Fibroblast of skin of scalp (primary cell): Measurements from ENCODE around the gene STK10.
A peak's percentile ranks its signal among the peaks of the same experiment; 100 is the strongest.

ENCODE experiments used
- DNase-seq: peaks from one replicate; pipeline ENCODE4 v3.0.0-alpha.2; 2013

The STK10 gene

GRCh38 chr5:172141949-172142319 lies 46.1 kb downstream of the STK10 start:
- no peak for DNase-seq

DNA sequence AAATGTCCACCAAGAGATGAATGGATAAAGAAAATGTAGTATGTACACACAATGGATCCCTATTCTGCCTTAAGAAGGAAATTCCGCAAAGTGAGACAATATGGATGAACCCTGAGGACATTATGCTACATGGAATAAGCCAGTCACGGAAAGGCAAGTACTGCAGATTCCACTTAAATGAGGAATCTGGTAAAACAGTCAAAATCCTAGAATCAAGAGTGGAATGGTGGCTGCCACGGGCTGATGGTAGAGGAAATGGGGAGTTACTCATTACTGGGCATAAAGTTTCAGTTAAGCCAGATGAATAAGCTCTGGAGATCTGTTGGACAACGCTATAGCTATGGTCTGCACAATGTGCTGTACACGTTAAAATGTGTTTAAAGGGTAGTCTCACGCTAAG lies 47.2 kb downstream of the STK10 start:
- DNase-seq = no peak

- no peak for DNase-seq
Observed at GRCh38 chr5:172140120-172140519, 47.9 kb downstream of the STK10 start.

- DNase-seq = no peak
Observed at GRCh38 chr5:172137046-172137445, 51.0 kb downstream of the STK10 start.

DNA sequence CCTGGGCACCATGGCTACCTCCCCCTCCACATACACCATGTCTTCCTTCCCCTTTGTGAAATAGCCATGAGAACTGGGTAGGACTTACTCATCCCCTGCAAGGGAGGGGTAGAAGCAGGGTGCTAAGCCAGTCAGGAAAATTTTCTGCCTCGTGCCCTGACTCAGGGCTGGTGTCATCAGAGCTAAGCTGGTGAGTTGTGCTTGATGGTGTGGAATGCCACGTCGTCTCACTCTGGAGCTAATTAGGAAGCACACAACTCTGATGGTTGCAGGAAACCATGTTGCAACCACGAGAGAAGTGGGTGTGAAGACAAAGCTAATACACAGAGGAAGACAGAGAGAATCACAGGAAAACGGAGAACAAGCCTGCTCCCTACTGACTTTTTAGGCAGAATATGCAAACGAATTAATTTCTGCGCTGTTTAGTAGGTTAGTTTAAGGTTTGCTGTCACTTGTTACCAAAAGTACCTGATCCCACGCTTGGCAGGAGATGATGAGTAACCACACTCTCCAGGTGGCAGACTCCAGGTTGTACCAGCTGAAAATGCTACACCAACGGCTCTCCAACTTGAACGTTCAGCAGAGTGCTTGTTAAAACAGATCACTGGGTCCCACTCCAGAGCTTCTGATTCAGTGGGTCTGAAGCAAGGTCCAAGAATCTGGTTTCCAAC lies 54.5 kb downstream of the STK10 start:
- DNase-seq = peak; percentile 96

DNA sequence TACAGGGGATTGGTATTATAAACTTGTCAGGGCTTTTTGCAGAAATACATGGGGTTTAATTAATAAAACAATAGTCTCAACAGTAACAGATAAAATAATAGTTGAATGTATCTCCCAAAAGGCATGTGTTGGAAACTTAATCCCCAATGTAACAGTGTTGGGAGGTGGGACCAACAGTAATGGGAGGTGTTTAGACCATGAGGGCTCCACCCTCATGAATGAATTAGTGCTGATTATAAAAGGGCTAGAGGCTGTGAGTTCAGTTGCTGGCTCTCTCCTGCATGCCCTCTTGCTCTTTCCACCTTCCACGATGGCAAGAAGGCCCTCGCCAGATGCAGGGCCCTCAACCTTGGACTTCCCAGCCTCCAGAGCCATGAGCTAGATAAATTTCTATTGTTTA lies 56.3 kb downstream of the STK10 start:
- DNase-seq = no peak

DNA sequence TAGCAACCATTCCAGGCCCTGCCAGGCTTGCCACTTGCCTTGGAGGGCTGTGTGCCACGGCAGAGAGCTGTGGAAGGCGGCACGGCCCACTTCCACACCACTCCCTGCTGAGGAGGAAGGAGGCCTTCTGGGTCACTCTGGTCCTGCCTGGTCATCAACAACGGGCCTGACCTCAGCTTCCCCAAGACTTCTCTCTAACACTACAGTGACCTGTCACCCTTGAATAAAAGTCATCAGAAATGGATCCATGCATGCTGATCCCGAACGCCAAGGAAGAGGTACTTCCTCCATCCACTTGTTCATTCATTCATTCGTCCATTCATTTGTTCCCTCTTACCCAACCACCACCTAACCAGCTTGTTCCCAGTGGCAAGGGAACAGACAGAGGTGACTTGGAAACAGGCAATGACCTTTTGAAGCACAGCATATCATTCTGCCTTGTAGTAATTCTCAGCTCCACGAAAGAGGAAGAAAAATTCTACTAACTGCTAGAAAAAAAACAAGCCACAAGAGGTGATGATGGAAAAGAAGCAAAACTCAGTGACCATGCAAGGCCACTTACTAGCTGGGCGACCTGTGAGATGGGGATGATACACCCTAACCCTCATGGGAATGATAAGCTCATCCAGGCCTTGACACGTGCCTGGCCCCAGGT lies 58.6 kb downstream of the STK10 start:
- no peak for DNase-seq

- DNase-seq = no peak
Observed at GRCh38 chr5:172127581-172127980, 60.4 kb downstream of the STK10 start.

GRCh38 chr5:172123269-172123692 lies 64.7 kb downstream of the STK10 start:
- peak; percentile 93 for DNase-seq

GRCh38 chr5:172119921-172120688 lies 67.9 kb downstream of the STK10 start:
- DNase-seq = no peak

DNA sequence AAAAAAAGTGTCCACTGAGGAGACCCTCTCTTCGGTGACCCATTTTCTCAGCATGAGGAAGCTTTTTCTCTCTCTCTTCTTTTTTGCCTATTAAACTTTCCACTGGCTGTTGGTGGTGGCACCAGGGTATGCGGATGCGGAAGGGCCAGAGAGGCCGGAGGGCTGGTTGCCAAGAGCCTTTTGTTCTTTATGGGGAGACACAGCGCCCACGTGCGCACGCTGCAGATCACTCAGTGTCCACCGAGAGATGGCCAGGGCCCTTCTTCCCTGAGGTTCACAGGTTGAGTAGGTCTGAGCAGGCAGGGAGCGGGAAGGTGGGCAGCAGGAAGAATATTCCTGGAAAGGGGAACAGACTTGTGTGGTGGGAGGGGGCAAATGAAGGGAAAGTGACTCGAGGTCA lies 69.1 kb downstream of the STK10 start:
- no peak for DNase-seq

GRCh38 chr5:172117977-172118701 lies 69.9 kb downstream of the STK10 start:
- no peak for DNase-seq

DNA sequence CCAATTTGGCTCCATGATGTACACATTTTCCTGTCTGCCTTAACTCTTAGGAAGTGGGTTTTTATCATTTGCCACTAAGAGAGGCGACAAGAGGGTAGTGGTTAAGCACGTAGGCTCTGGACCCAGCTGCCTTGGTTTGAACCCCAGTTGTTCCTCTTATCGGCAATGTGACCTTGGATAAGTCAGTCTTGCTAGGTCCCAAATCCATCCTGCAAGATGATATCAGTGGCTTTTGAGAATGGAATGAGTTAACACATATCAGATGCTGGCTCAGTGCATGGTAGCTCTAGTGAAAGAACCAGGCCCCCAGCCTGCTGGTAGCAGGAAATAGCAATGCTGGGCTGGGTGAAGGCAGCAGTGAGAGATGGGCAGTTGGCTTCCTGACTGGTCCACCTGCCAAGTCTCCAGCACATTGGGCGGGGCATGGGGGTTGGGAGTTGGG lies 72.5 kb downstream of the STK10 start:
- no peak for DNase-seq

DNA sequence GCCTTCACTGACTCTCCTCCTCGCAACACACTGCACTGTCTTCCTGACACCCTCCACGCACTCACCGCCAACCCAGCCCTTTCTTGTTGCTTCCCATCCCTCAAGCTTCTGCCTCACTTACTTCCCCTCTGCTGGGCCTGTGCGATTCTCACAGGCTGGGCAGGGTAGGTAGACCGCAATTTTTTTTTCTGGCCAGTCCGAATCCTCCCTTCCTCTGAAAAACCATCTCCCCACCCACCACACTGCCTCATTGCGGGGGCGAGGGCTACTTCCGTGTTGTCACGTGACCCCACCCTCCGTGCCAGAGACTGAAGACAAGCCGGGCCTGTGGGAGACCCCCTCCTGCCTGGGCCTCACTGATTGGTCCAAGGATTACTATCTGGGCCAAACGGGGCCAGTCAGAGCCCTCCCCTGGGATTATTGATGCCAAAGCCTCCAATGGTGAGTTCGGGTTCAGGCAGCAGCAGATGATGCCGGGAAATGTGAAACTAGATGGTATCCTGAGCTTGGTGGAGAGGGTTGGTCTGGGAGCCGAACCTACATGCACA lies 73.1 kb downstream of the STK10 start:
- no peak for DNase-seq

DNA sequence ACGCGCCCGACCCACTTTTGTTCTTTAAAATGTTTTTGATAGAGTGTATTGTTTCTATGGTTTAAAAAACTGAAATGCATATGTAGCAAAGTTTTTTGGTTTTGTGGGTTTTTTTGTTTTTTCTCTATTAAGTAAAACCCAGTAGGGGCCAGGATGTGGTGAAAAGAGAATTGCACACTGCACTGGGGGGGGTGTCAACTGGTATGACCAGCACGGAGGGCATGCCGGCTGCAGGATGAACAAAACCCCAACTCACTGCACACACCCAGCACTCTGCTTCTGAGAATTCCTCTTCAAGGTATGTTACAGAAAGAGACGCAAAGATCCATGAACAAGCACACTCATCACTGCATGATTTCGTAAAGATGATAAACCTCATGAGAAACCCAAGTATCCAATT lies 75.0 kb downstream of the STK10 start:
- DNase-seq = peak; percentile 93

- DNase-seq = peak; percentile 94
Observed at GRCh38 chr5:172111852-172112225, 76.2 kb downstream of the STK10 start.

GRCh38 chr5:172110921-172111851 lies 76.8 kb downstream of the STK10 start:
- DNase-seq = peak; percentile 79

GRCh38 chr5:172110260-172110815 lies 77.7 kb downstream of the STK10 start:
- no peak for DNase-seq

GRCh38 chr5:172109749-172110148 lies 78.3 kb downstream of the STK10 start:
- DNase-seq = no peak

- peak; percentile 90 for DNase-seq
Observed at GRCh38 chr5:172107571-172107970, 80.5 kb downstream of the STK10 start.
